Astrocyte (in vitro differentiated cells and primary cell): ENCODE results near the gene NRIP1.

ENCODE experiments used
- CTCF ChIP-seq: IDR thresholded peaks from 2 replicates; pipeline ENCODE4 v1.5.1; 2011; ENCODE audit warnings: low read depth, mild to moderate bottlenecking, inconsistent platforms, low read length, moderate library complexity; ENCODE audit not compliant: insufficient read depth
- EZH2 ChIP-seq: IDR thresholded peaks from 2 replicates; pipeline ENCODE4 v1.6.1; 2012; ENCODE audit warnings: mild to moderate bottlenecking, low read length, inconsistent platforms; ENCODE audit not compliant: insufficient read depth

GRCh38 chr21:14955936-14956520 is 108.8 kb downstream of the NRIP1 start:
- TF ChIP-seq CTCF (no peak), EZH2 (no peak)
